Activated naive CD8-positive, alpha-beta T cell (primary cell): ENCODE data around the gene FAM174B.

Source experiments
- H3K27ac Mint-ChIP-seq: one replicate; pipeline ENCODE4 v1.8.0; 2021; ENCODE audit warnings: mixed read lengths
- H3K27me3 Mint-ChIP-seq: one replicate; pipeline ENCODE4 v1.8.0; 2021; ENCODE audit warnings: mixed read lengths
- H3K36me3 Mint-ChIP-seq: one replicate; pipeline ENCODE4 v1.8.0; 2021; ENCODE audit warnings: mixed read lengths
- H3K4me1 Mint-ChIP-seq: one replicate; pipeline ENCODE4 v1.8.0; 2021; ENCODE audit warnings: low read depth, mixed read lengths
- H3K4me3 Mint-ChIP-seq: one replicate; pipeline ENCODE4 v1.8.0; 2021; ENCODE audit warnings: mild to moderate bottlenecking, mixed read lengths
- H3K9me3 Mint-ChIP-seq: one replicate; pipeline ENCODE4 v1.8.0; 2021; ENCODE audit warnings: low read depth, mixed read lengths

The FAM174B gene

DNA sequence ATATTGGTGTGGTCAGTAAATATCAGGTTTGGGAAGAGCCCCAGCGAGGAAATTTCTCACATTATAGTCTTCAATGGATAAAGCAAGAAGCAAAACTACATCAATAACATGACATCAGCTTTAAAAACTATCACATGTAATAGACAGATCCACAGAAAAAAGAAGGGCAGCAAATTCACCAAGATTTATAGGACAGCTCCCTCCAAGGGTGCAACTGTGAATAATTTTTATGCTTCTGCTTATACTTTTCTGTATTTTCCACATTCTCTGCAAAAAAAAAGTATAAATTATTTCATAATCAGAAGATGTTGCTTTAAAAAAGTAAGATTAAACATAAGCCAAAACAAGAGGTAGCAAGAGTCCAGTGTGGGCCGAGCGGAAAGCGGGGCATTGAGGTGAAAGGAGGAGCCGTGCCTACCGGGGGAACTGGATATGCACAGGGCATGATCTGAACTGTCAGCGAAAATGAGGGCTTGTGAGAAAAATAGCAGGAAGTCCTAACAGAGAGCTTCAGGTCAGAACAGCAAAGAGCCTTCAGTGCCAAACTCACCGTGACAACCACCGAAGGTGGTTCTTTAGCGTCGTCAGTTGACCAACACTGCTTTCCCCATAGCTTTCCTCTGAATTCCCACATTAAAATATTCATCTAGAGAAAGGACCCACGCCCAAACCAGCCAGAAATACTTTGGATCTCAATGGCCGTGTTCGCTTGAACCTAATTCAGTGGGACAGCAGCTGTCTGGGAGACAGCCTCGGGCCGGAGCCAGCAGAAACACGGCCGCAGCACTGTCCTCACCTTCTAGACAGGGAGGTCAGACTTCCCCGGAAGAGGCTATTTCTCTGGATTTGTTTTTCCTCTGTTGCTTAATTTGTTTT, 59.8 kb downstream of the FAM174B start:
- Mint-ChIP-seq H3K36me3 (no peaks in the 10 kb centered on the region), H3K4me3 (no peak overlapping the region), H3K4me1 (no peaks in the 10 kb centered on the region), H3K27ac (no peak overlapping the region), H3K9me3 (no peaks in the 10 kb centered on the region), H3K27me3 (peaks cover 4% of the 10 kb centered on the region)

DNA sequence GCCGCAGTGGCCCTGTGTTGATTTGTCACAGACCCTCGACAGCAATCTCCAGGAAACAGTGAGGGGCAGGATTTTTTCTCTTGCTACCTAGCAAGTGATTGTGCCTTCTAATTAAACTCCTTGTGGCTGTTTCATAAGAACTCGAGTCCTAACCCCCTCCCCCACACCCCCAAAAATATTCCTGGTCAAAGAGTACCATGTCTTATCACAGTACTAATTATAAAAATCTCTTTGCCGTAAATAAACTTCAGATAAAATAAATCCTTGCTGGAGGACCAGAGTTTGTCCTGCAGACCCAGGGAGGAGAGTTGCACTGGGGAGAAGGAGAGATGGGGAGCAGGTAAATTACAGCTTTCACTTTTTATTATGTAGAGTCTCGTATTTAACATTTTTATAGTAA, 64.3 kb downstream of the FAM174B start:
- Mint-ChIP-seq H3K36me3 (no peaks in the 10 kb centered on the region), H3K27ac (no peak overlapping the region), H3K27me3 (no peaks in the 10 kb centered on the region), H3K4me3 (no peak overlapping the region), H3K9me3 (no peaks in the 10 kb centered on the region), H3K4me1 (no peaks in the 10 kb centered on the region)

DNA sequence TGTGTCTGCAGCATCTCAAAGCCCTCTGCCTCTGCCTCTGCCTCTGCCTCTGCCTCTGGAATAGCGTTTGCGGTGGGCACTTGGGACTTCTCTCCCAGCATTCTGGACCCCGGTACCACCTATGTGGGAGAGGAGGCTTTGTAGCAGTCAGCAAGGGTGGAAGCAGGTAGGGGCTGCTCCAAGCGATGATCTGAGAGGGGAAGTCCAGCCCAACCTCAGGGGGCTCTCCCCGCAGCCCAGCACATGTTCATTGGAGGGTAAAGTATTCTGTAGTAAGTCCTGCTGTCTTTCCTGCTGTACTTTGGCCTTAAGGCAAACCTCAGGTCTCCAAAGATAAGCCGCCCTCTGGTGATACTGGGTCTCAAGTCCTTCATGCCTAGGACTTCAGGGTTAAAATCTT, 68.6 kb downstream of the FAM174B start:
- no peaks in the 10 kb centered on the region for H3K9me3 Mint-ChIP-seq
- H3K4me3 Mint-ChIP-seq = no peak overlapping the region
- H3K27ac Mint-ChIP-seq = no peak overlapping the region
- H3K4me1 Mint-ChIP-seq = no peaks in the 10 kb centered on the region
- H3K36me3 Mint-ChIP-seq = no peaks in the 10 kb centered on the region
- peaks cover 3% of the 10 kb centered on the region for H3K27me3 Mint-ChIP-seq

DNA sequence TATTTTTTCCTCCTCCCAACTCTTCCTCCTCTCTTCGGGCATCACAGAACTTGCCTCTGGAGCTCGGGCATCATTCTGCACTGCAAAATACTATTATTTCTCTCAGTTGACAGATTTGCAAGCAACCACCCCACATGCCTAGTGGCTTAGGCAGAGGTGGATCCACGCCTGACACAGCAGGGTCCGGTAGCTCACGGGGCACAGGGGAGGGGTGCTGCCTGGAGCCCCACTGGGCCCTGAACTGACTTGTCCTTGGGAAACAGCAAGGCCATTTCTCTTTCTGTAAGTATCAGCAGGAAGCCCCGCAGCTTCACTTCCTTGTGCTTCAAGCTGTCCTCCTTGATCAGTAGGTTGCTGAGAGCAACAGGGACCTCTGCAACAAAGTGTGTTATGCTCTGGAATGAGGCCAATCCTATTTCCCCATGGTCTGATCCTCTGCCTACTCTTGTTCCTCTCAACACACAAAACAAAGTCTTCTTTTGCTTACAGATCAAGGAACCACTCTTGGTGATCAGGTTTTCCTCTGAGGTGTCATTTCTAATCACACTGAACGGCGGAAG, 69.1 kb downstream of the FAM174B start:
- Mint-ChIP-seq H3K36me3 (no peaks in the 10 kb centered on the region), H3K4me1 (no peaks in the 10 kb centered on the region), H3K4me3 (no peak overlapping the region), H3K27ac (no peak overlapping the region), H3K27me3 (peaks cover 3% of the 10 kb centered on the region), H3K9me3 (no peaks in the 10 kb centered on the region)

DNA sequence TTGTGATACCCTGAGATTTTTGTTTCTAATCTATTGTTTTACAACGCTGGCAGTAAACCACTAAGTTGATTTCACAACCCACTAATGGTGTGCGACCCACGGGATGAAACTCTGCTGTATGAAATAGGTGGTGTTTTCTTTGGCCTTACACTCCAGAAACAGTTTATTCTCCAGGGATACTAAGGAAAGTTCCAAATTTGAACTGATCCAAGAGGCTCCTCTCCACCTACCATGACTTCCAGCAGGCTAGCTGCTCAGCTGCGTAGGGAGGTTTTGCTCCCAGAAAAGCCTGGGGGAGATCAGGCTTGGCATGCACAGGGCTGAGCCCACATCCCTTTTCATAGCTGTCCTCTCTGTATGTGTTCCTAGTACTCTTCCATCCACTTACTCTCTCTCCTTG, 71.5 kb downstream of the FAM174B start:
- Mint-ChIP-seq H3K27ac (no peak overlapping the region), H3K27me3 (peaks cover 3% of the 10 kb centered on the region), H3K4me3 (no peak overlapping the region)

DNA sequence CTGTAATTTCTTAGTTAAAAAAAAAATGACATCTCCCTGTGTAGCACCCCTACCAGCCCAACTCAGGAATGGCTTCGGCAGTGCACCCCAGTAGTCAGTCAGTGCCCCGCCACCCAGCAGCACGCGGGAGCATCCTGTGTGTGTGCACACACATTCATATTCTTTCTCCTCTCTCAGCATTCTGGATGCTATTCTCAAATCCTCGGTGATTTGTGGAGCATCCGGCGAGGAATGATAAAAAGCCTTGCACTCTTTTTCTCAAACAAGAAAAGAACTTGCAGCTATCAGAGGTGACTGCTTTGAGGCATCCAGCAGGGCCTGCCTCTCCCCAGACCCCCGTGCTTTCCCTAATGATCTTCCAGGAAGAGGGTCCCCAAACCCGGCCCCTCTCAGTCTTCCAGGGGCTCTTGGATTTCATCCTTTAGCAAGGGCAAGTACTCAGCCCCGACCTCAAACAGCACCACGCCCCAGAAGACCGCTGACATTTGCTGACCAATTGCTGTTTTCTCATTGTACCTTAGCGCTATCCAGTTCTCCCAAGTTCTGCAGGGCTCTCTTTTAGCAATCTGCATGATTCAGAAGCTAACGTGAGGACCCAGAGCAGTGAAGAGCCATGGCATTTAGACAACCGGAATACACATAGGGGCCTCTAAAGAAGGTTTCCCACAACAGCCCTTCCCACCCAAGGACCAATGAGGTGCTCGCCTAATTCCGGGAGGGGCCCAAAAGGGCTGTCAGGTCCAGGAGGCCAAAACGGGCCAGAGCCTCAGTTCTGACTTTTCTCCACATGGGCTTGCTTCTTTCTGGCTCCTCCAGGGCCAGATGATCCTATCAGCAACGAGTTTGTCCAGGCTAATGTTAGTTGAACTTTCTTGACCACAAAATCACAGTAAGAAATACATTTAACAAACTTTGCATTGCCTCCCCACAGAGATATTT, 72.2 kb downstream of the FAM174B start:
- Mint-ChIP-seq H3K27ac (no peak overlapping the region), H3K27me3 (peaks cover 3% of the 10 kb centered on the region), H3K4me1 (no peaks in the 10 kb centered on the region), H3K4me3 (no peak overlapping the region), H3K36me3 (no peaks in the 10 kb centered on the region), H3K9me3 (no peaks in the 10 kb centered on the region)

More for the DNA sequence above, 71.5 kb downstream of the FAM174B start:
- Mint-ChIP-seq H3K36me3 (no peaks in the 10 kb centered on the region), H3K9me3 (no peaks in the 10 kb centered on the region), H3K4me1 (no peaks in the 10 kb centered on the region)

DNA sequence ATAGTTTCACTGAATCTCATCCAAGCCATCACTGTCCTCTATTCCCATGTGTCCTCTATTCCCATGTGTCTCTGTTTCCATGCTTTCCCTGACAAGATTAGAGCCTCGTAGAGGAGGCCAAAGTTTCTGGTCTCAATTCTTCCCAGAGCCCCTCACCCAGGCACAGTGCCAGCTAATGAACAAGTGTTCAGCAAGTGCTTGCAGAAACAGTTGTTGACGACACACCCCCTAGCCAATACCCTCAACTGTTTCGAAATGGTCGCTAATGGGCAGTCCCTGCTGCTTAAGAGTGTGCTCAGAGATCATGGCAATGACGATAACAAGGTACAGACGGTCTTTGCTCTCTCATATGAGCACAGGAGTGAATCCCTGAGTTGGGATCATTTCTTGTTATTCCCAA, 73.4 kb downstream of the FAM174B start:
- no peak overlapping the region for H3K4me3 Mint-ChIP-seq
- no peak overlapping the region for H3K27ac Mint-ChIP-seq
- H3K4me1 Mint-ChIP-seq = no peaks in the 10 kb centered on the region
- no peaks in the 10 kb centered on the region for H3K36me3 Mint-ChIP-seq
- H3K27me3 Mint-ChIP-seq = peaks cover 3% of the 10 kb centered on the region
- no peaks in the 10 kb centered on the region for H3K9me3 Mint-ChIP-seq

DNA sequence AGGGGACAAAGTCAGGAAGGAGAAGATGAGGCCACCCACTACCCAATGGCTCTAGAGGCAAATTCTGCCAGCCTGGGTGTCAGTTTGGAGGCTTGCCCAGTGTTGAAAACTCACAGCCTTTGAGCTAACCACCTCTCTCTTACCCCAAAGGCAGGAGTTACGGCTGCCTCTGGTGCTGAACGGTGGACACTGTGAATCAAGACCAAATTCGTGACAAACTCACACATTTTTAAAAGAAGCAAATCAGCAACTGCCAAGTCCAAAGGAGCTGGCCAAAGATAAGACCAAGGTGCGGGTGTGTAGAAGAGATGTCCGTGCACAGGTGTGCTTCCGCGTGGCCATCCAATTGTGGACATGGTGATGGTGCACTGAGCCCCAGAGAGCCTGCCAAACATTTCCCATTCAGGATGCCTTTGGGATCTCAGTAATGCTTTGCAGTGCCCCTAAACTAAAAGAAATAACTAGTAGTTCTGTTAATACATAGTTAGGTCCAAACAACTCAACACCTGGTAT, 74.6 kb downstream of the FAM174B start:
- no peak overlapping the region for H3K27ac Mint-ChIP-seq

DNA sequence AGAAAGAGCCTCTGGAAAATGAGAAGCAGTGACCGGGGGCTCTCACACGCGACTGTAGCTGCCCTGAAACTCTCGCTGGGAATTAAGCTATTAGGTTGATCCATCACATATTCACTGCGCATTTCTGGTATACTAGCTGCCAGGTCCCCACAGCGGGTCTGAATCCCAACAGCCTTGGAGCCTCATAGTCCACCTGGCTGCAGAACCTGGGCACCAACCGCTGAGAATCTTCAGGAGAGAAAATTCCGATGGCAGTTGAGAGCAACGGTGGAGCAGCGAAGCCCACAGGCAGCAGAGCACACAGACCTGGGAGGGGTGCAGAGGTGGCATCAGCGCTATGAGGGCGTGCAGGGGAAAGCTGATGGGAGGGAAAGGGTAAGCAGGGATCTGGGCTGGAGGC, 75.1 kb downstream of the FAM174B start:
- no peaks in the 10 kb centered on the region for H3K36me3 Mint-ChIP-seq
- peaks cover 3% of the 10 kb centered on the region for H3K27me3 Mint-ChIP-seq
- no peak overlapping the region for H3K4me3 Mint-ChIP-seq
- H3K9me3 Mint-ChIP-seq = no peaks in the 10 kb centered on the region
- H3K27ac Mint-ChIP-seq = no peak overlapping the region
- H3K4me1 Mint-ChIP-seq = no peaks in the 10 kb centered on the region

More for the DNA sequence above, 74.6 kb downstream of the FAM174B start:
- H3K36me3 Mint-ChIP-seq = no peaks in the 10 kb centered on the region
- no peaks in the 10 kb centered on the region for H3K4me1 Mint-ChIP-seq
- H3K4me3 Mint-ChIP-seq = no peak overlapping the region
- no peaks in the 10 kb centered on the region for H3K9me3 Mint-ChIP-seq
- H3K27me3 Mint-ChIP-seq = peaks cover 3% of the 10 kb centered on the region

DNA sequence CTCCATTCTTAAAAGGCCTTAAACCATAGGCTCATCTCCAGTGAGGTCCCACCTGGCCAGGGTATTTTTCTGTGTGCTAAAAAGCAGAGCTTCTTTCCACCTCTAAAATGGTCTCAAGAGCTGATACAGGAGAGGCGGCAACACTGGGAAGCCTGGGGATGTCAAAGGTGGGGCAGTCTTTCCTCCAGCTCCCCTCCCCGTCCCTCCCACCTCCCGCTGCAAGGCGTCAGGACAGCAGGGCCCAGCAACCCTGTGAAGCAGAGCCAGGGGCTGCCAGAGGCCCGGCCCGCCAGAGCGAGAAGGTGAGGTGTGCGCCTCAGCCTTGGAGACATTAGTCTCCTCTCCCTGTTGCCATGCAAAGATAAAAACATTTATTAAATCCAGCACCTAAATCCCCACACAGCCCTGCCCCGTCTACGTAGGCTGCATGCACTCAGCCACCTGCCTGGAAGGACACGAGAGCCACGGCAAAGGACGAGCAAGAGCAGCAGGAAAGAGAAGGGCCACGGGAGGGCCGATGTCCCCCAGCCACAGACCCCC, 75.6 kb downstream of the FAM174B start:
- no peak overlapping the region for H3K4me3 Mint-ChIP-seq
- no peaks in the 10 kb centered on the region for H3K4me1 Mint-ChIP-seq
- no peaks in the 10 kb centered on the region for H3K36me3 Mint-ChIP-seq
- H3K27ac Mint-ChIP-seq = no peak overlapping the region
- H3K27me3 Mint-ChIP-seq = no peaks in the 10 kb centered on the region
- H3K9me3 Mint-ChIP-seq = no peaks in the 10 kb centered on the region

DNA sequence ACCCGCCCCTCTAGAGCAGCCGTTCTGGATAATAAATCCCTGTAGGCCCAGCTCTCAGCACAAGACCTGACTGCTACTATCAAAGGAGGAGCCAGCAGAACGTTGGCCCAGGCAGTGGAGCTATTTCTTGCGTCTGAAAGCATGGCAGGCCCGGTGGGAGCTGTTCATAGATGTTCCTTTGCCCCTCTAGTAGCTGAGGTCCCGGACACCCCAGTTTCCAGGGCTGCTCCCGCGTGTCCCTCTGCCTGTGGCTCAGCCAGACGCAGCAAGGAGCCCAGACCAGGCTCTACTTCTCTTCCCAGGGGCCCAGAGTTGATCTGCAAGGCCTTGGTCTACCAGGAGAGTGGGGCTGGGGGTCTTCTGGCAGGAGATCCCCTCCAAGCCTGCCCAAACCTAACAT, 76.1 kb downstream of the FAM174B start:
- Mint-ChIP-seq H3K27me3 (no peaks in the 10 kb centered on the region), H3K4me3 (no peak overlapping the region), H3K27ac (no peak overlapping the region), H3K9me3 (no peaks in the 10 kb centered on the region), H3K36me3 (no peaks in the 10 kb centered on the region), H3K4me1 (no peaks in the 10 kb centered on the region)

DNA sequence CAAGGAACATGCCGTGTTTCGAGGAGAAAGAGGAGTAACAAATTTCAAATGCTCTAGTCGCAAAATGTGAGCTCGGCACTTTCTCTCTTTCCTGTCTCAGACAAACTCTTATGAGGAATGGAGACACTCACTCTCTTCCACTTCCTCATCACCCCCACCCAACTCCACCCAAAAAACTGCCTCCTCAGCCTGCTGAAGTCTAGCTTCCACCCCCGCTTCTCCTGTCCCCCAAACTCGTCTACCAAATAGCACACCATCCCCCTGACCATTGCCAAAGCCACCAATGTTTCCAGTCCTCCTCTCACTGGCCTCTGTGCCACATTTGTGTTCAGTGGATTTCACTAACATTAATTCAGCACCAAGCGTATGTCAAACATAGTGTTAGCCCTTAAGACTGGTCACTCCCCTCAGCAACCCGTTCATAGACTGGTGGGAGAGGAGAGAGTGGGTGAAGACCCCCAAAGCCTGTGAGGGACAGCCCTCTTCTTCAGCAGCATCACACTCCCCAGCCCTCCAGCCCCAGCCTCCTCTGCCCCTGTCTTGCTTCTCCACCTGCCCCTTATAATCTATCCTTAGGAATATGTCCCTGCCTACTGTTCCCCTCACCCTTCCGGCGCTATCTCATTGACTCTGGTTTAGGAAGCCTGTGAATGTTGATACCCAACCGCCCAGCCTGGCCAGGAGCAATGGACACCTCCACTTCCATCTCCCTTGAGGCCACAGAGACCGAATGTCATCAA, 77.3 kb downstream of the FAM174B start:
- no peak overlapping the region for H3K27ac Mint-ChIP-seq
- no peaks in the 10 kb centered on the region for H3K4me1 Mint-ChIP-seq
- no peaks in the 10 kb centered on the region for H3K36me3 Mint-ChIP-seq

DNA sequence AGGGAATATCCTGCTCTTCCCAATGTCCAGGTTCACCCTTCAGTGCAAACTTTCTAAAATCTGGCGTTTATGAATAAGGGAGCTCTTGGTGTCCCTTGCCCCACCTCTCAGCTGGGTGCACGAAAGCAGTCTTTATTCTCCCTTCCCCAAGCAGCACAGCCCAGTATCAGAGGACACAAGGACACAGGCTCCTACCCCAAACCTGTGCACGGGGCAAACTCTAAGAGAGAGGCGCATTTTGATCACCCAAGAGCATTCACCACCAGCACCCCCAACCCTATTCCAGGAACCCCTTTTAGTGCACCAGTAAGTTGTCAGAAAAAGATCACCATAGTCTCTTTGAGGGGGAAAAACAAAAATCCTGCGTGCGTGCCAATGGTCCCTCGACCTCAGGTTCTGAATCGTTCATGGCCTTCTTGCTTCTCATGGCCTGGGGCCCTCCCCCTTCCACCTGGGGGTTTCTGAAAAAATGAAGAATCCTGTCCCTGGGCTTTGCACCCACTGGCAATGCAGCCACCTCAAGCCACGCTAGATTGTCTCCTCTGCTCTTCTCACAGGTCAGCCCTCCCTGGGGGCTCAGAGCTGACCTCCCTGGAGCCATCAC, 78.9 kb downstream of the FAM174B start:
- Mint-ChIP-seq H3K4me3 (no peak overlapping the region), H3K27ac (no peak overlapping the region), H3K4me1 (no peaks in the 10 kb centered on the region), H3K27me3 (no peaks in the 10 kb centered on the region), H3K9me3 (no peaks in the 10 kb centered on the region), H3K36me3 (no peaks in the 10 kb centered on the region)

More for the DNA sequence above, 77.3 kb downstream of the FAM174B start:
- no peaks in the 10 kb centered on the region for H3K27me3 Mint-ChIP-seq
- H3K9me3 Mint-ChIP-seq = no peaks in the 10 kb centered on the region
- H3K4me3 Mint-ChIP-seq = no peak overlapping the region

DNA sequence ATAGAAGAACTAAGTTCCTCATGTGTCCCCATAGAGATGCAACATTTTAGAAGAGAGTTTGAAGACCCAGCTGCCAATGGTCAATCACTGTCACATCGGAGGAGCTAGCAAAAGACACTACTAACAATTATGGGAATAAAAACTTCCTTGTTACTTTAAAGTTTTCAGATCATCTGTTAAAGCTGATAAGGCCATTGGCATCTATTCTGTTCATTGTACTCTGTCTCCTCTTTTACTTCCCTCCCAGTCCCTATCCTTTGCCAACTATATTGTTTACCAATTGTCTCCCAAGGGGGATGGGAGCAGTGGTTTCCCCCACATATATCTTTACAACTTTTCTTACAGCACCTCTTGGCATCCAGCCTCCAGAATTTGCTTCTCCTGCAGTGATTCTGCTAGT, 81.0 kb downstream of the FAM174B start:
- Mint-ChIP-seq H3K4me1 (no peaks in the 10 kb centered on the region), H3K27me3 (no peaks in the 10 kb centered on the region), H3K9me3 (no peaks in the 10 kb centered on the region), H3K4me3 (no peak overlapping the region), H3K27ac (no peak overlapping the region), H3K36me3 (no peaks in the 10 kb centered on the region)
